C4-2B (cell line): ENCODE results near the gene STRA6.

Source experiments
- H3K27ac ChIP-seq: fragments of 450-650 bp; 2 replicates; pipeline ENCODE4 v1.5.1; 2017
- CTCF ChIP-seq: fragments of 450-650 bp; conservative IDR thresholded peaks from 2 replicates; pipeline ENCODE4 v1.5.1; 2017; ENCODE audit warnings: mild to moderate bottlenecking
- ZFX ChIP-seq: fragments of 450-650 bp; IDR thresholded peaks from 2 replicates; pipeline ENCODE4 v1.6.1; 2017

Gene STRA6

GRCh38 chr15:74202452-74203401, at the start of gene STRA6:
TSS of gene STRA6 (minus strand) at chr15:74202787. CDS start at chr15:74202267, 520 bp downstream.
- H3K27ac ChIP-seq, result no peak within 1 kb of the TSS

GRCh38 chr15:74252291-74252690, 49.7 kb upstream of the STRA6 start:
- H3K27ac ChIP-seq, result peak overlapping the region; percentile 69; the same call in 1 of the 2 replicates
- TF ChIP-seq ZFX, result no peak
- no peak for TF ChIP-seq CTCF

More at GRCh38 chr15:74202452-74203401, at the start of gene STRA6:
- no peak for TF ChIP-seq CTCF
- no peak for TF ChIP-seq ZFX

GRCh38 chr15:74251131-74251811, 48.7 kb upstream of the STRA6 start:
- H3K27ac ChIP-seq, result peak overlapping the region; percentile 69
- TF ChIP-seq CTCF (no peak), ZFX (no peak)

- peak overlapping the region; percentile 69 for H3K27ac ChIP-seq
- no peak for TF ChIP-seq ZFX
- no peak for TF ChIP-seq CTCF
Observed at GRCh38 chr15:74250266-74250665, 47.7 kb upstream of the STRA6 start.

- no peak for TF ChIP-seq ZFX
- TF ChIP-seq CTCF, result no peak
- no peak overlapping the region for H3K27ac ChIP-seq
Observed at GRCh38 chr15:74245342-74245931, 42.9 kb upstream of the STRA6 start.

- no peak overlapping the region for H3K27ac ChIP-seq
- TF ChIP-seq CTCF, result no peak
- no peak for TF ChIP-seq ZFX
Observed at GRCh38 chr15:74244822-74245341, 42.3 kb upstream of the STRA6 start.
